Measurements from ENCODE around the gene ZNF582. TPM values are rescaled to one million over a fixed set of nuclear protein-coding genes. Genes with fewer than 3 reads are reported as not detected.

Gene ZNF582
- total RNA-seq, 2 donors from 2014 or later: 2.1 to 2.6 TPM

DNA sequence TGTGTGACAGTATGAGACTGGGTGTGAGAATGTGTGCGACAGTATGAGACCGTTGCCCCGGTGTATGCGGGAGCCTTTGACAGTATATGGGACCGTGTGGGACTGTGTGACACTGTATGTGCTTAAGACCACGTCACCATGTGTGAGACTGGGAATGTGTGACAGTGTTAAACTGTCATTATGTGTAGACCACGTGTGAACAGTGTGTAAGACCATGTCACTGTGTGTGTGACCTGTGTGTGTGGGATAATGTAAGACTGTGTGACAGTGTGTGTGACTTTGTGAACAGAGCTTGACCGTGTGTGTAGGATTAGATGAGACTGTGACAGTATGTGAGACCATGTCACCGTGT is 11.3 kb upstream of the ZNF582 start:
- Histone ChIP-seq H3K4me1 (ENCODE audit: control insufficient read depth in 1 of 2, low read depth in 2 of 2) (peaks cover 6 to 17% of the 10 kb centered on the region in 2 donors), H3K36me3 (peaks cover 24% of the 10 kb centered on the region), H3K4me3 (peak overlapping the region; percentile 76), H3K27ac (peak overlapping the region in 1 of 2 donors; percentile 90), H3K27me3 (replicated peaks; ENCODE audit: insufficient read depth) (no peaks in the 10 kb centered on the region), H3K9me3 (peaks cover 23% of the 10 kb centered on the region)
- TF ChIP-seq, protein P1, sequence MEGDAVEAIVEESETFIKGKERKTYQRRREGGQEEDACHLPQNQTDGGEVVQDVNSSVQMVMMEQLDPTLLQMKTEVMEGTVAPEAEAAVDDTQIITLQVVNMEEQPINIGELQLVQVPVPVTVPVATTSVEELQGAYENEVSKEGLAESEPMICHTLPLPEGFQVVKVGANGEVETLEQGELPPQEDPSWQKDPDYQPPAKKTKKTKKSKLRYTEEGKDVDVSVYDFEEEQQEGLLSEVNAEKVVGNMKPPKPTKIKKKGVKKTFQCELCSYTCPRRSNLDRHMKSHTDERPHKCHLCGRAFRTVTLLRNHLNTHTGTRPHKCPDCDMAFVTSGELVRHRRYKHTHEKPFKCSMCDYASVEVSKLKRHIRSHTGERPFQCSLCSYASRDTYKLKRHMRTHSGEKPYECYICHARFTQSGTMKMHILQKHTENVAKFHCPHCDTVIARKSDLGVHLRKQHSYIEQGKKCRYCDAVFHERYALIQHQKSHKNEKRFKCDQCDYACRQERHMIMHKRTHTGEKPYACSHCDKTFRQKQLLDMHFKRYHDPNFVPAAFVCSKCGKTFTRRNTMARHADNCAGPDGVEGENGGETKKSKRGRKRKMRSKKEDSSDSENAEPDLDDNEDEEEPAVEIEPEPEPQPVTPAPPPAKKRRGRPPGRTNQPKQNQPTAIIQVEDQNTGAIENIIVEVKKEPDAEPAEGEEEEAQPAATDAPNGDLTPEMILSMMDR (IDR thresholded peaks at IDR 0.05): no peak
- DNase-seq (ENCODE audit: low spot score) (no peak), ATAC-seq (ENCODE audit: insufficient number of reproducible peaks, low FRiP score, low read depth) (no peak)

DNA sequence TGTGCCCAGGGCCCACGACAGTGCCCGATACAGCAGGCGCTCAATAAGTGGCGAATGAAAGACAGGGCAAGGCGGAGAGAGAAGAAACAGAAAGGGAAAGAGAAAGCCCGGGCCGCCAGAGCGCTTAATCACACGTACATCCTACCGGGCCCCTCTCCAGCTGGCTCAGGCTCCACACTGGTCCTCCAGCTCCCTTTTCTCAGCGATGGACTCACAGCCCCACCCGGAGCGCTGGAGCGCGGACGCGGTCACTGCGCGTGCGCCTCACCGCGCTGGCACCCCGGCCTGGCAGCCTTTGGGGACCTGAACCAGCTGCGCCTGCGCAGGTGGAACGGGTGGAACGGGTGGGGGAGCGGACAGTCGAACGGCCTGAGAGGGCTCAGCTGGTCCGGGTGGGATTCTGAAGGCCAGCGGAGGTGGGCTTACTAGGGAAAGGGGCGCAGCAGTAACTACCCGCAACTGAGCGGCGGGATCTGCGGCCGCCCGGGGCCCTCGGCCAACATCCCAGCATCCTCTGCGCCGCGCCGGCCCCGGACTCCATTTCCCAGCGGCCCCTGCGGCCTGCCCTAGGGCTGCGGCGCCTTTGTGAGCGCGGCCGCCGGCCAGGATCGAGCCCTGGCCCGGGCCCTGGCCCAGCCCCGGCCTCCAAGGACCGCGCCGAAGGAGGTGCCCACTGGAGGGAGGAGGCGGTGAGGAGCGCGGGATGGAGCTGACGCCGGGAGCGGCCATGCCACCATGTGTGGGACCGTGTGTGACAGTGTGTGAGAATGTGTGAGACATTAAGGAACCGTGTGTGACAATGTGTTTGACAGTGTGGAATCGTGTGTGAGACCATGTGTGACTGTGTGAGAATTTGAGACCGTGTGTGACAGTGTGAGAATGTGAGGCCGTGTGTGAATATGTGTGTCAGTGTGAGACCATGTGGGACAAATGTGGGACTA is 10.7 kb upstream of the ZNF582 start, which contains the start of gene ZNF583:
ZNF583 (plus strand) TSS at position 569 of the 941 bp plus-strand sequence. CDS start 2,783 bp downstream, outside the sequence.
- Histone ChIP-seq H3K36me3 (peaks cover 20% of the 10 kb centered on the region), H3K9me3 (peaks cover 22% of the 10 kb centered on the region), H3K4me1 (ENCODE audit: control insufficient read depth in 1 of 2, low read depth in 2 of 2) (peaks cover 6 to 17% of the 10 kb centered on the region in 2 donors), H3K27ac (peak within 1 kb of the TSS; percentile 86 to 90), H3K4me3 (peak within 1 kb of the TSS; percentile 76), H3K27me3 (replicated peaks; ENCODE audit: insufficient read depth) (no peaks in the 10 kb centered on the region)
- DNase-seq (ENCODE audit: low spot score) (peak; percentile 92), ATAC-seq (ENCODE audit: insufficient number of reproducible peaks, low FRiP score, low read depth) (peak; percentile 95)
- TF ChIP-seq, protein P1 (IDR thresholded peaks at IDR 0.05): no peak

- TF ChIP-seq, protein P1 (IDR thresholded peaks at IDR 0.05): no peak
- H3K9me3 ChIP-seq: peaks cover 18% of the 10 kb centered on the region
- ATAC-seq (ENCODE audit: insufficient number of reproducible peaks, low FRiP score, low read depth) (no peak), DNase-seq (ENCODE audit: low spot score) (no peak)
- peak overlapping the region; percentile 86 to 90 for H3K27ac ChIP-seq
- H3K4me3 ChIP-seq: peak overlapping the region; percentile 76
- H3K27me3 ChIP-seq (replicated peaks; ENCODE audit: insufficient read depth): no peaks in the 10 kb centered on the region
- peaks cover 19% of the 10 kb centered on the region for H3K36me3 ChIP-seq
- peaks cover 6 to 17% of the 10 kb centered on the region in 2 donors for H3K4me1 ChIP-seq (ENCODE audit: control insufficient read depth in 1 of 2, low read depth in 2 of 2)
Observed at GRCh38 chr19:56403261-56403660, 9.9 kb upstream of the ZNF582 start.

GRCh38 chr19:56400485-56400884 is 7.2 kb upstream of the ZNF582 start:
- H3K36me3 ChIP-seq: peaks cover 15% of the 10 kb centered on the region

DNA sequence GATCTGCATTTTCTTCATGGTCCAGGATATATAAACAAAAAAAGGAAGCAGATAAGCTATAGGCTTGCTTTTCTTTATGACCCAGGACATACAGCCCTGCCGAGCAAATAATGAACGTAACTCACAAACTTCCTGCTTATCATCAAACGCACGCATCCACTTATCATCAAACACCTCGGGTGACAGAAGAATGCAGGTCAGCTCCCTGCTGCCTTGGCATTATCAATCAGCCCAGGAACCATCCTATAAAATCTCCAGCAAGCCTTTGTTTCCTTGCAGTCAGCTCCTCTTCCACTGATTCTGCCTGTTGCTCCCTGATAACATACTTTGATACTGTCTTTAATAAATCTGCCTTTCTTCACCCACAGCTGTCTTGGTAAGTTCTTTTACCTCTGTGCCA is 5.5 kb upstream of the ZNF582 start:
- H3K4me3 ChIP-seq: no peak overlapping the region
- TF ChIP-seq, protein P1 (IDR thresholded peaks at IDR 0.05): no peak
- H3K27ac ChIP-seq: no peak overlapping the region
- no peaks in the 10 kb centered on the region for H3K27me3 ChIP-seq (replicated peaks; ENCODE audit: insufficient read depth)
- ATAC-seq (ENCODE audit: insufficient number of reproducible peaks, low FRiP score, low read depth) (no peak), DNase-seq (ENCODE audit: low spot score) (no peak)
- peaks cover 6 to 11% of the 10 kb centered on the region in 2 donors for H3K4me1 ChIP-seq (ENCODE audit: control insufficient read depth in 1 of 2, low read depth in 2 of 2)
- peaks cover 16% of the 10 kb centered on the region for H3K9me3 ChIP-seq
- peaks cover 15% of the 10 kb centered on the region for H3K36me3 ChIP-seq

More at GRCh38 chr19:56400485-56400884, 7.2 kb upstream of the ZNF582 start:
- TF ChIP-seq, protein P1 (IDR thresholded peaks at IDR 0.05): no peak
- no peak for DNase-seq (ENCODE audit: low spot score)
- Histone ChIP-seq H3K4me1 (ENCODE audit: control insufficient read depth in 1 of 2, low read depth in 2 of 2) (peaks cover 6 to 17% of the 10 kb centered on the region in 2 donors), H3K27me3 (replicated peaks; ENCODE audit: insufficient read depth) (no peaks in the 10 kb centered on the region), H3K27ac (no peak overlapping the region), H3K4me3 (no peak overlapping the region), H3K9me3 (peaks cover 16% of the 10 kb centered on the region)
- ATAC-seq (ENCODE audit: insufficient number of reproducible peaks, low FRiP score, low read depth): no peak
